ENCODE data around the gene CRACDL.

- TF ChIP-seq CTCF (IDR thresholded peaks at IDR 0.05) (no peak), REST (IDR thresholded peaks at IDR 0.05; ENCODE audit: insufficient read depth in 1 of 2, low read depth in 2 of 2, low read length in 1 of 2) (no peak)
Measured at GRCh38 chr2:98901291-98901690, 34.7 kb downstream of the CRACDL start.

All from Panc1 (cell line).